AG04450 (cell line): ENCODE results near the gene ARL6IP1. TPM values are rescaled to one million over a fixed set of nuclear protein-coding genes. Genes with fewer than 3 reads are reported as not detected.
A peak's percentile ranks its signal among the peaks of the same experiment; 100 is the strongest.

Source experiments
- CTCF ChIA-PET: fragments of 300-600, 350-600 bp; formaldehyde crosslinking; extraction: SDS; loops from one replicate; lab custom pipeline; 2022; ENCODE audit warnings: antibody characterized with exemption, inconsistent platforms; lab: Charles Lee
- POLR2A ChIA-PET: fragments of 350-600 bp; formaldehyde crosslinking; extraction: SDS; loops from one replicate; lab custom pipeline; 2021; ENCODE audit warnings: antibody characterized with exemption, inconsistent platforms; lab: Yijun Ruan, JAX
- DNase-seq: peaks from one replicate; pipeline ENCODE4 v3.0.0-alpha.2; 2011; ENCODE audit warnings: low read depth, low spot score
- H3K27ac ChIP-seq: one replicate; pipeline ENCODE4 v1.5.1; 2012; ENCODE audit warnings: low read depth, low read length, control low read depth
- H3K27me3 ChIP-seq: one replicate; pipeline ENCODE4 v1.6.0; 2012; ENCODE audit warnings: low read length; ENCODE audit not compliant: control insufficient read depth, insufficient read depth
- H3K4me3 ChIP-seq: 2 replicates; pipeline ENCODE4 v1.5.1; 2011; ENCODE audit warnings: mild to moderate bottlenecking, low read depth, low read length, control low read depth
- H3K9me3 ChIP-seq: 2 replicates; pipeline ENCODE4 v1.5.1; 2012; ENCODE audit warnings: low read length; ENCODE audit not compliant: control insufficient read depth, insufficient read depth
- CTCF ChIP-seq: IDR thresholded peaks from 2 replicates; pipeline ENCODE4 v1.5.1; 2011; ENCODE audit warnings: low read depth, low read length, control low read depth, inconsistent platforms
- polyA plus RNA-seq: library from polyadenylated mRNA; depleted of rRNA; stranded (reverse); fragments of >200 nt; gene quantifications from 2 replicates; pipeline ENCODE4 v1.2.3, GENCODE V29; 2011

The ARL6IP1 gene
- polyA plus RNA-seq, 1 experiment, result 155 TPM

- no peak for TF ChIP-seq CTCF
- CTCF ChIA-PET, result no interaction called here
- no peak for DNase-seq
Measured at GRCh38 chr16:18796377-18796776, 5.0 kb downstream of the ARL6IP1 start.

GRCh38 chr16:18792836-18793433 is 8.4 kb downstream of the ARL6IP1 start:
- DNase-seq, result no peak
- ChIA-PET CTCF (interaction anchor here (1.5 to 2.7 kb wide), 2 partner anchors 8 to 10 kb away, joined by 5 to 16 read pairs; partner anchors contain the start of gene ARL6IP1), POLR2A (interaction anchor here (6.0 kb wide), 1 partner anchor 7 kb away, joined by 133 read pairs; the partner anchor contains the start of gene ARL6IP1)
- Histone ChIP-seq H3K27ac (no peak overlapping the region), H3K27me3 (no peaks in the 10 kb centered on the region), H3K4me3 (no peak overlapping the region), H3K9me3 (peaks cover 4% of the 10 kb centered on the region; the same call in 1 of the 2 replicates)
- TF ChIP-seq CTCF, result no peak

More at GRCh38 chr16:18796377-18796776, 5.0 kb downstream of the ARL6IP1 start:
- no peak overlapping the region for H3K4me3 ChIP-seq
- H3K27me3 ChIP-seq, result no peaks in the 10 kb centered on the region
- H3K9me3 ChIP-seq, result no peaks in the 10 kb centered on the region; the same call in 1 of the 2 replicates
- POLR2A ChIA-PET, result no interaction called here
- H3K27ac ChIP-seq, result no peak overlapping the region

- peak within 1 kb of the TSS; percentile 99 for H3K4me3 ChIP-seq
- DNase-seq, result peak; percentile 95
- H3K27me3 ChIP-seq, result no peaks in the 10 kb centered on the region
- CTCF ChIA-PET, result interaction anchor here (1.0 to 1.3 kb wide), 4 partner anchors 9 to 180 kb away, joined by 4 to 17 read pairs (median 6); partner anchors contain the start of gene ARL6IP1
- no peak for TF ChIP-seq CTCF
- H3K9me3 ChIP-seq, result peaks cover 4% of the 10 kb centered on the region; the same call in 1 of the 2 replicates
- peak within 1 kb of the TSS; percentile 76 for H3K27ac ChIP-seq
- POLR2A ChIA-PET, result interaction anchor here (0.7 to 6.0 kb wide), 10 partner anchors 10 to 1590 kb away, joined by 3 to 133 read pairs (median 4); partner anchors contain the start of genes ARL6IP1, COQ7 and VPS35L
Measured at GRCh38 chr16:18789850-18790706, 11.3 kb downstream of the ARL6IP1 start, which contains the start of gene RPS15A. Gene RPS15A, minus strand, starts transcription at chr16:18790334. Its CDS starts 1,221 bp downstream, at chr16:18789113.

- POLR2A ChIA-PET, result interaction anchor here (1.1 to 6.0 kb wide), 3 partner anchors 11 to 278 kb away, joined by 3 to 133 read pairs (median 12); partner anchors contain the start of genes ARL6IP1 and COQ7
- CTCF ChIA-PET, result interaction anchor here (1.2 to 1.3 kb wide), 3 partner anchors 12 to 180 kb away, joined by 4 to 17 read pairs (median 5); partner anchors contain the start of gene ARL6IP1
- Histone ChIP-seq H3K9me3 (peaks cover 4% of the 10 kb centered on the region; the same call in 1 of the 2 replicates), H3K27ac (no peak overlapping the region), H3K27me3 (no peaks in the 10 kb centered on the region), H3K4me3 (peak overlapping the region; percentile 99)
- TF ChIP-seq CTCF, result no peak
- no peak for DNase-seq
Measured at GRCh38 chr16:18789515-18789849, 11.9 kb downstream of the ARL6IP1 start.
